Smooth muscle cell (in vitro differentiated cells): ENCODE results near the gene LMBRD2. TPM values are rescaled to one million over a fixed set of nuclear protein-coding genes. Genes with fewer than 3 reads are reported as not detected.

Experiments used
- DNase-seq: peaks from one replicate; lab custom pipeline; 2025; ENCODE audit not compliant: unreplicated experiment; lab: John Stamatoyannopoulos, UW
- H2AFZ ChIP-seq: fragments of 200-600 bp; sonication (generic); 2 replicates; pipeline ENCODE4 v1.6.0; 2016; ENCODE audit warnings: antibody characterized with exemption, low read depth, mild to moderate bottlenecking
- H3F3A ChIP-seq: fragments of 200-600 bp; sonication (generic); 2 replicates; pipeline ENCODE4 v1.6.0; 2017; ENCODE audit warnings: antibody characterized with exemption, low read depth
- H3K27ac ChIP-seq: fragments of 200-600 bp; sonication (generic); 2 replicates; pipeline ENCODE4 v1.5.1; 2016; ENCODE audit warnings: low read depth, mild to moderate bottlenecking
- H3K27me3 ChIP-seq: fragments of 200-600 bp; sonication (generic); 2 replicates; pipeline ENCODE4 v1.6.1; 2016; ENCODE audit warnings: low read depth, mild to moderate bottlenecking
- H3K36me3 ChIP-seq: fragments of 200-600 bp; sonication (generic); 2 replicates; pipeline ENCODE4 v1.5.1; 2016; ENCODE audit warnings: low read depth
- H3K4me1 ChIP-seq: fragments of 200-600 bp; sonication (generic); 2 replicates; pipeline ENCODE4 v1.5.1; 2016; ENCODE audit warnings: low read depth
- H3K4me2 ChIP-seq: fragments of 200-600 bp; sonication (generic); 2 replicates; pipeline ENCODE4 v1.6.0; 2016; ENCODE audit warnings: mild to moderate bottlenecking
- H3K4me3 ChIP-seq: fragments of 200-600 bp; sonication (generic); 2 replicates; pipeline ENCODE4 v1.5.1; 2016; ENCODE audit warnings: mild to moderate bottlenecking
- H3K79me2 ChIP-seq: fragments of 200-600 bp; sonication (generic); 2 replicates; pipeline ENCODE4 v1.6.0; 2016; ENCODE audit warnings: low read depth, mild to moderate bottlenecking
- H3K9ac ChIP-seq: fragments of 200-600 bp; sonication (generic); 2 replicates; pipeline ENCODE4 v1.6.0; 2016; ENCODE audit warnings: low read depth
- H3K9me3 ChIP-seq: fragments of 200-600 bp; sonication (generic); replicated peaks from 2 replicates; pipeline ENCODE4 v1.5.1; 2016; ENCODE audit warnings: low read depth
- H4K20me1 ChIP-seq: fragments of 200-600 bp; sonication (generic); 2 replicates; pipeline ENCODE4 v1.6.0; 2016; ENCODE audit warnings: low read depth
- CTCF ChIP-seq: fragments of 200-600 bp; sonication (generic); IDR thresholded peaks from 2 replicates; pipeline ENCODE4 v1.5.1; 2017; ENCODE audit warnings: borderline replicate concordance, mild to moderate bottlenecking, antibody characterized with exemption; ENCODE audit not compliant: insufficient read depth, poor library complexity, severe bottlenecking
- WGBS: methylation state at CpG from one replicate; pipeline ENCODE4 v1.1.7; 2016; ENCODE audit warnings: low lambda C conversion rate; 5-methylcytosine and 5-hydroxymethylcytosine counted together
- polyA plus RNA-seq: library from polyadenylated mRNA; unstranded; fragments of >200 nt; fragmentation: Nextera tagmentation; extraction: Ambion mirVana; gene quantifications from 2 replicates; pipeline ENCODE4 v1.2.1, GENCODE V29; 2016
- total RNA-seq: library from RNA; depleted of rRNA; stranded (reverse); fragments of >200 nt; gene quantifications from 2 replicates; pipeline ENCODE4 v1.2.3, GENCODE V29; 2014

The LMBRD2 gene
- total and polyA plus RNA-seq, 2 experiments from 2014 or later, result 2.5 to 18.5 TPM

DNA sequence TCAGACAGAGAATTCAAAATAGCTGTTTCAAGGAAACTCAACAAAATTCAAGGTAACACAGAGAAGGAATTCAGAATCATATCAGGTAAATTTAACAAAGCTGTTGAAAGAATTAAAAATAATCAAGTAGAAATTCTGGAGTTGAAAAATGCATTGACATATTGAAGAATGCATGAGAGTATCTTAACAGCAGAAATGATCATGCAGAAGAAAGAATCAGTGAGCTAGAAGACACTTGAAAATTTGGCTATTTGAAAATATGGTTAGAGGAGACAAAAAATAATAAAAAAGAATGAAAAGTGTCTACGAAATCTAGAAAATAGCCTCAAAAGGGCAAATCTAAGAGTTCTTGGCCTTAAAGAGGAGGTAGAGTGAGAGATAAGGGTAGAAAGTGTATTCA is 22.9 kb downstream of the LMBRD2 start:
- no peak for DNase-seq
- Histone ChIP-seq H3F3A (no peaks in the 10 kb centered on the region), H3K79me2 (no peaks in the 10 kb centered on the region), H2AFZ (no peak overlapping the region), H3K9ac (no peak overlapping the region), H3K27ac (no peak overlapping the region), H3K4me3 (no peak overlapping the region), H4K20me1 (no peaks in the 10 kb centered on the region), H3K4me2 (no peak overlapping the region), H3K9me3 (peaks cover 8% of the 10 kb centered on the region), H3K27me3 (no peaks in the 10 kb centered on the region), H3K36me3 (peaks cover 9% of the 10 kb centered on the region), H3K4me1 (peaks cover 4% of the 10 kb centered on the region)
- TF ChIP-seq CTCF, result no peak
- WGBS, result 97% methylated on average over 1 of the region's 1 CpG

DNA sequence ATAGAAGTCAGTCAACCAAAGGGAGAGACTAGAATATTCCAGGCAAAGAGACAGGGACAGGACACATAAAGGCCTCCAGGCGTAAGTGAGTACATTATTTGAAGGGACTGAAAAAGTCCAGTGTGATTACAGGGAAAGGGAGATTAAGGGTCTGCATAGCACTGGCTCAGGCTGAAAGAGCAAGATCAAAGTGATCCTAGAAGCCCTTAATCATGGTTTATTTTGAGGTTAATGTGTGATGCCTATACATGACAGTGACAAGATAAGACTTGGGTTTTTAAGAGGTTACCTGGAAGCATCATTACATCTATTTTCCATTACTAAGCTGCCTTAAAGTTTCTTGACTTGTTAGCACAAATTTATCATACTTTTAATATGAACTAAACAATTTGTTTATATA is 25.8 kb downstream of the LMBRD2 start:
- Histone ChIP-seq H3K9ac (no peak overlapping the region), H3K36me3 (peaks cover 9% of the 10 kb centered on the region), H3K79me2 (no peaks in the 10 kb centered on the region), H2AFZ (no peak overlapping the region), H3K4me3 (no peak overlapping the region), H4K20me1 (no peaks in the 10 kb centered on the region), H3K4me2 (peak overlapping the region; percentile 18), H3K4me1 (peaks cover 4% of the 10 kb centered on the region), H3K27ac (peak overlapping the region; percentile 20), H3K27me3 (no peaks in the 10 kb centered on the region), H3K9me3 (peaks cover 8% of the 10 kb centered on the region), H3F3A (no peaks in the 10 kb centered on the region)
- DNase-seq, result no peak
- no peak for TF ChIP-seq CTCF
- 25% methylated on average over 1 of the region's 1 CpG for WGBS

GRCh38 chr5:36111238-36111637 is 40.4 kb downstream of the LMBRD2 start:
- Histone ChIP-seq H3K9ac (no peak overlapping the region), H3K79me2 (no peaks in the 10 kb centered on the region), H2AFZ (no peak overlapping the region), H4K20me1 (no peaks in the 10 kb centered on the region), H3K27me3 (no peaks in the 10 kb centered on the region), H3K4me3 (no peak overlapping the region), H3K4me2 (no peak overlapping the region), H3K27ac (no peak overlapping the region), H3K9me3 (no peaks in the 10 kb centered on the region), H3K36me3 (peaks cover 3% of the 10 kb centered on the region), H3F3A (no peaks in the 10 kb centered on the region), H3K4me1 (peaks cover 5% of the 10 kb centered on the region)
- 97% methylated on average over 1 of the region's 1 CpG for WGBS
- DNase-seq, result no peak
- TF ChIP-seq CTCF, result no peak

- WGBS, result 52% methylated on average over 3 of the region's 3 CpGs
- TF ChIP-seq CTCF, result no peak
- Histone ChIP-seq H3K79me2 (no peaks in the 10 kb centered on the region), H4K20me1 (no peaks in the 10 kb centered on the region), H3K9ac (no peak overlapping the region), H3K9me3 (no peaks in the 10 kb centered on the region), H3K36me3 (peaks cover 10% of the 10 kb centered on the region), H3K4me1 (peaks cover 5% of the 10 kb centered on the region), H2AFZ (no peak overlapping the region), H3K4me2 (no peak overlapping the region), H3F3A (no peaks in the 10 kb centered on the region), H3K4me3 (no peak overlapping the region), H3K27ac (no peak overlapping the region), H3K27me3 (no peaks in the 10 kb centered on the region)
- DNase-seq, result no peak
Observed at GRCh38 chr5:36108758-36109460, 42.8 kb downstream of the LMBRD2 start.
